Tibial nerve (tissue), 4 donors: Measurements from ENCODE around the gene CEP104. TPM values are rescaled to one million over a fixed set of nuclear protein-coding genes. Genes with fewer than 3 reads are reported as not detected.

Experiments used
- DNase-seq, 2 donors: peaks; one replicate each; pipeline ENCODE4 v3.0.0-alpha.2; 2019; ENCODE audit warnings: low spot score in 2 of 2
- H3K27ac ChIP-seq, 4 donors: fragments of 200-600 bp; sonication (generic) in 3 of 4; one replicate each; pipeline ENCODE4 v1.5.1; 2017 to 2019; ENCODE audit warnings: mild to moderate bottlenecking in 1 of 4
- H3K27me3 ChIP-seq, 2 donors: fragments of 200-600 bp; sonication (generic) in 1 of 2; one replicate each; pipeline versions ENCODE4 v1.5.1 to v1.6.0; 2017 to 2019
- H3K36me3 ChIP-seq, 3 donors: fragments of 200-600 bp; sonication (generic); one replicate each; pipeline ENCODE4 v1.5.1; 2018 to 2019
- H3K4me1 ChIP-seq, 4 donors: fragments of 200-600 bp; sonication (generic) in 3 of 4; one replicate each; pipeline ENCODE4 v1.5.1; 2017 to 2019
- H3K4me3 ChIP-seq, 4 donors: fragments of 200-600 bp; sonication (generic) in 3 of 4; one replicate each; pipeline ENCODE4 v1.5.1; 2017 to 2019; ENCODE audit warnings: mild to moderate bottlenecking in 1 of 4, moderate library complexity in 1 of 4
- H3K9me3 ChIP-seq, 4 donors: fragments of 200-600 bp; sonication (generic) in 3 of 4; one replicate each; pipeline ENCODE4 v1.5.1; 2017 to 2019
- EP300 ChIP-seq, 2 donors: sonication (generic); formaldehyde crosslinking; IDR thresholded peaks; one replicate each; pipeline ENCODE4 v1.6.1; 2017; ENCODE audit warnings: antibody characterized with exemption in 2 of 2, mild to moderate bottlenecking in 1 of 2
- POLR2A ChIP-seq, 2 donors: fragments of 450-650 bp; IDR thresholded peaks; one replicate each; pipeline ENCODE4 v1.6.1; 2017; ENCODE audit warnings: antibody characterized with exemption in 2 of 2, mild to moderate bottlenecking in 2 of 2, moderate library complexity in 2 of 2
- WGBS, 2 donors: methylation state at CpG; one replicate each; pipeline ENCODE4 v1.1.5; 2018; 5-methylcytosine and 5-hydroxymethylcytosine counted together
- total RNA-seq, 4 donors: library from RNA; depleted of rRNA; stranded (reverse); fragments of >200 nt; gene quantifications; one replicate each; pipeline ENCODE4 v1.1.0, GENCODE V29; 2016
- TF ChIP-seq, protein P1 (sequence below), 5 experiments: fragments of 200-600 bp in 3 of 5; fragments of 450-650 bp in 2 of 5; sonication (generic) in 3 of 5; IDR thresholded peaks; one replicate each; pipeline ENCODE4 v1.5.1; 2016 to 2019; ENCODE audit warnings: antibody characterized with exemption in 5 of 5, mild to moderate bottlenecking in 3 of 5, moderate library complexity in 2 of 5

The CEP104 gene
- total RNA-seq, 4 donors from 2014 or later = 41.5 to 68.6 (median 48.0) TPM

DNA sequence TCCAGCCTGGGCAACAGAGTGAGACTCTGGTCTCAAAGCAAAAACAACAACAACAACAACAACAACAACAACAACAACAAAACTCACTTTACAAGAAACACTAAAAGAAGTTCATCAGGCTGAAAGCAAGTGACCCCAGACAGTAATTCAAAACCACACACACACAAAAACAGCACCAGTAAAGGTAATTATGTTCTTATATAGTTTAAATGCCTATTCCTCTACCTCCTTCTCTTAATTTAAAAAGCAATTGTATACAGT lies 41.4 kb upstream of the CEP104 start:
- Histone ChIP-seq H3K36me3 (peaks cover 0 to 25% (median 0%) of the 10 kb centered on the region in 3 donors), H3K4me3 (no peak overlapping the region), H3K27ac (no peak overlapping the region), H3K9me3 (peaks cover 0 to 20% (median 0%) of the 10 kb centered on the region in 4 donors), H3K27me3 (no peaks in the 10 kb centered on the region), H3K4me1 (peaks cover 0 to 18% (median 2%) of the 10 kb centered on the region in 4 donors)
- no peak for DNase-seq
- TF ChIP-seq POLR2A (IDR thresholded peaks at IDR 0.05) (no peak), EP300 (IDR thresholded peaks at IDR 0.05) (no peak)
- TF ChIP-seq, protein P1, sequence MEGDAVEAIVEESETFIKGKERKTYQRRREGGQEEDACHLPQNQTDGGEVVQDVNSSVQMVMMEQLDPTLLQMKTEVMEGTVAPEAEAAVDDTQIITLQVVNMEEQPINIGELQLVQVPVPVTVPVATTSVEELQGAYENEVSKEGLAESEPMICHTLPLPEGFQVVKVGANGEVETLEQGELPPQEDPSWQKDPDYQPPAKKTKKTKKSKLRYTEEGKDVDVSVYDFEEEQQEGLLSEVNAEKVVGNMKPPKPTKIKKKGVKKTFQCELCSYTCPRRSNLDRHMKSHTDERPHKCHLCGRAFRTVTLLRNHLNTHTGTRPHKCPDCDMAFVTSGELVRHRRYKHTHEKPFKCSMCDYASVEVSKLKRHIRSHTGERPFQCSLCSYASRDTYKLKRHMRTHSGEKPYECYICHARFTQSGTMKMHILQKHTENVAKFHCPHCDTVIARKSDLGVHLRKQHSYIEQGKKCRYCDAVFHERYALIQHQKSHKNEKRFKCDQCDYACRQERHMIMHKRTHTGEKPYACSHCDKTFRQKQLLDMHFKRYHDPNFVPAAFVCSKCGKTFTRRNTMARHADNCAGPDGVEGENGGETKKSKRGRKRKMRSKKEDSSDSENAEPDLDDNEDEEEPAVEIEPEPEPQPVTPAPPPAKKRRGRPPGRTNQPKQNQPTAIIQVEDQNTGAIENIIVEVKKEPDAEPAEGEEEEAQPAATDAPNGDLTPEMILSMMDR (IDR thresholded peaks at IDR 0.05) = no peak

DNA sequence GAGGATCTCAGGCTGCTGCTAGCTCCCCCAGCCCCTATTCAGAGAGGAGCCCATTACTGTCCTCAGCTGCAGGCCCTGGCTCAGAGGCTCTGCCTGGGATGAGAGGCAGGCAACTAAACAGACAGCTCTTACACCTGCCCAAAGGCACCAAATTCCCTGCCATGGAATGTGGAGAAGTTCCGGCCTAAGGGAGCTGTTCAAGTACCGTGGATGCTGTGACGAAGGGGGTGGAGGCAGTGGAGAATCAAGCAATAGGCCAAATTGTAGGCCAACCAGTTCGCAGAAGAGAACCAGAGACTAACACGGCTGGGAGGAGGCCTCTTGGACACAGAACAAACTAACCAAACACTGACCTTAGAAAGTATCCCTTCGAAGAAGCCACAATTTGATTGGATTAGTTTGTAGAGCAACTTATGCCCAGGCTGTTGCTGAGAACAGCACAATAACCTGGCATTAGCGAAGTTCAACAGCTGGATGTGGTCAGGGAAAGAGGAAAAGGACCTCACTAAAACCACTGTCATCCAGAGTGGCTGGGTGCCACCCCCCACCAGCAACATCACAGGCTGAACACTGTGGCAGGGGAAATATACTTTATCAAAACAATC lies 39.5 kb upstream of the CEP104 start:
- no peak overlapping the region for H3K4me3 ChIP-seq
- H3K4me1 ChIP-seq = peaks cover 0 to 18% (median under 1%) of the 10 kb centered on the region in 4 donors
- H3K9me3 ChIP-seq = peaks cover 0 to 20% (median 0%) of the 10 kb centered on the region in 4 donors
- H3K27me3 ChIP-seq = no peaks in the 10 kb centered on the region
- TF ChIP-seq EP300 (IDR thresholded peaks at IDR 0.05) (no peak), POLR2A (IDR thresholded peaks at IDR 0.05) (no peak)
- TF ChIP-seq, protein P1 (IDR thresholded peaks at IDR 0.05) = no peak
- WGBS, 2 donors = 90 to 97% methylated on average over 7 of the region's 7 CpGs
- DNase-seq = no peak
- no peak overlapping the region for H3K27ac ChIP-seq
- H3K36me3 ChIP-seq = peaks cover 0 to 26% (median 0%) of the 10 kb centered on the region in 3 donors

DNA sequence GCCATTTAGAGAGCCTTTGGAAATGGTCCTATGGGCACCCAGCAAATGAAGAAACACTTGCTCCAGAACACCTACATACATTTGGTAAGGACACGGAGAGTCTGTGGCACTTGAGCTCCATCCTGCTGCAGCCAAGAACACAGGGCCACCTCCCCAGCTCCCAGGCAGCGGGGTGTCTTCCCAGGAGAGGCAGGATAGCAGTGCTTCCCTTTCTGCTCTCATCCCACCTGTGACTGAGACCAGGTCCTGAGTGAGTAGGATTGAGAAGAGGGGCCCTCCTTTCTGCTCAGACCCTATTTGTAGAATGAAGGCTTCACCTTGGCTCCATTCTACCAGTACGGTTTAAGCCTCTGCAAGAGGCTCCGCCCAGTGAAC lies 38.9 kb upstream of the CEP104 start:
- no peaks in the 10 kb centered on the region for H3K27me3 ChIP-seq
- H3K4me3 ChIP-seq = no peak overlapping the region
- no peak for DNase-seq
- H3K9me3 ChIP-seq = peaks cover 0 to 20% (median 0%) of the 10 kb centered on the region in 4 donors
- 90 to 97% methylated on average over 4 of the region's 4 CpGs for WGBS, 2 donors
- peaks cover 0 to 32% (median 0%) of the 10 kb centered on the region in 3 donors for H3K36me3 ChIP-seq
- no peak for TF ChIP-seq EP300 (IDR thresholded peaks at IDR 0.05)
- TF ChIP-seq, protein P1 (IDR thresholded peaks at IDR 0.05) = no peak
- no peak overlapping the region for H3K27ac ChIP-seq
- H3K4me1 ChIP-seq = peaks cover 0 to 16% (median 0%) of the 10 kb centered on the region in 4 donors

DNA sequence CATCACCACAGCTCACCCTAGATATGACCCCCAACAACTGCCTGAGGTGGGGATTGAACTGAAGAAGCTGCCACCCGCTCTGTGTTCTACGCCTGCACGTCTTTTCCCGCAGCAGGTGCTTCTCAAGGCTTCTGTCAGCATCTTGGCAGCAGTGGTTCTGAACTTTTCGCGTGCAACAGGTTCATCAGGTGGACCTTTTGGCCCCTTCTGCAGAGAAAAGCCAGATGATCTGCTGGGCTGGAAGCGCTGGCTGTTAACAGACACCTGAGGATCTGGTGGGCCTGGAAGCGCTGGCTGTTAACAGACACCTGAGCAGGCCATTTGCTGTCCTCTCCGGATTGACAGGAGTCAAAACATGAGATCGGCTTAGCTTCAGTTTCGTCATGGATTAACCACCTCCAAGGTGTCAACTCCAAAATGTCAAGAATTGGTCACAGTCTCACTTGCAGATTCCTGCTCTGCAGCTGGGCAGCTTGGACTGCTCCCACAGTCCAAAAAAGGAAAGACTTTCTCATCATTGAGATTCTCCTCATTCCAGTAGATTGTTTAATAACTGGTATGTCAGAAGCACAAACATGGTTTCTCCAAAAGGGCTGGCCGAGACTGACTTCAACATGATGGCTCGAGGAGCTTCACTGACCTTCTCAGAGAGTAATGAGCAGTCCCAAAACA lies 38.4 kb upstream of the CEP104 start:
- no peak for DNase-seq
- TF ChIP-seq EP300 (IDR thresholded peaks at IDR 0.05) = no peak
- TF ChIP-seq, protein P1 (IDR thresholded peaks at IDR 0.05) = no peak
- TF ChIP-seq POLR2A (IDR thresholded peaks at IDR 0.05) = no peak
- 93 to 96% methylated on average over 13 of the region's 13 CpGs for WGBS, 2 donors
- Histone ChIP-seq H3K27ac (no peak overlapping the region), H3K27me3 (no peaks in the 10 kb centered on the region), H3K9me3 (peaks cover 0 to 20% (median 0%) of the 10 kb centered on the region in 4 donors), H3K4me3 (no peak overlapping the region), H3K4me1 (peaks cover 0 to 16% (median 0%) of the 10 kb centered on the region in 4 donors), H3K36me3 (peaks cover 0 to 37% (median 3%) of the 10 kb centered on the region in 3 donors)

DNA sequence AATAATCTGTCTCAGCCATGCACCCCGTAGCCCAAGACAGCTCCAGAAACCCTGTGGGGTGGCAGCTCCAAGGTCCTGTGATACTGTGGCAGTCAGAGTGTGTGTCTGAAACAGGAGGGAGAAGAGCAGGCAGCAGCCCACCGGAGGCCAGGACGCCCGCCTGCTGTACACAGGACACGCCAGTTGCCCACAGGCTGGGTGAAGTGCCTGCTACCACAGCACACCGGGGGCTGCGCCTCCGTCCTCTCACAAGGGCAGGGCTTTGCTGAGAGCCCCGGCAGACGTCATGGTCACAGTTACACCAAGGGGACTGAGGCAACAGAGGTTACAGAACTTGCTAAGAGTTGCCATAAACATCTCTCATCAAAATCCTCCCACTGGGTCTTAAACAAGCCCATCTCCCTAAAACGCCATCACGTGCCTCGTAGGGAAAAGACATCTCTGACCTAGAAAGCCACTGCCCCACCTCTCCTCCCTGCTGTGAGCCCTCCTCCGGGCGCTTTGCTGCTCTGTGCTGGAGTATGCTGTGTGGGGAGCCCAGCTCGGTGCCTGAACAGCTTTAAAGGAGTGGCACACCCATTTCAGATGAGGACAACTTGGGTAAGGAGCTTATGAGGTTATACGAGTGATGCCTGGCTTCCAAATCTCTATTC lies 37.7 kb upstream of the CEP104 start:
- Histone ChIP-seq H3K27me3 (no peaks in the 10 kb centered on the region), H3K36me3 (peaks cover 0 to 44% (median 10%) of the 10 kb centered on the region in 3 donors), H3K4me1 (peaks cover 0 to 16% (median 0%) of the 10 kb centered on the region in 4 donors), H3K4me3 (no peak overlapping the region), H3K9me3 (peaks cover 0 to 20% (median 0%) of the 10 kb centered on the region in 4 donors), H3K27ac (no peak overlapping the region)
- DNase-seq = no peak
- WGBS, 2 donors = 92 to 93% methylated on average over 15 to 17 of the region's 17 CpGs
- TF ChIP-seq POLR2A (IDR thresholded peaks at IDR 0.05) = no peak
- no peak for TF ChIP-seq EP300 (IDR thresholded peaks at IDR 0.05)
- TF ChIP-seq, protein P1 (IDR thresholded peaks at IDR 0.05) = no peak
